ENCODE data around the gene AFG3L2. TPM values are rescaled to one million over a fixed set of nuclear protein-coding genes. Genes with fewer than 3 reads are reported as not detected.

Gene AFG3L2
- total and polyA plus RNA-seq, 2 of the 13 experiments (the other 11 are each of a cell fraction or from before 2014, with no cell fraction given) = 28.6 to 86.9 TPM

DNA sequence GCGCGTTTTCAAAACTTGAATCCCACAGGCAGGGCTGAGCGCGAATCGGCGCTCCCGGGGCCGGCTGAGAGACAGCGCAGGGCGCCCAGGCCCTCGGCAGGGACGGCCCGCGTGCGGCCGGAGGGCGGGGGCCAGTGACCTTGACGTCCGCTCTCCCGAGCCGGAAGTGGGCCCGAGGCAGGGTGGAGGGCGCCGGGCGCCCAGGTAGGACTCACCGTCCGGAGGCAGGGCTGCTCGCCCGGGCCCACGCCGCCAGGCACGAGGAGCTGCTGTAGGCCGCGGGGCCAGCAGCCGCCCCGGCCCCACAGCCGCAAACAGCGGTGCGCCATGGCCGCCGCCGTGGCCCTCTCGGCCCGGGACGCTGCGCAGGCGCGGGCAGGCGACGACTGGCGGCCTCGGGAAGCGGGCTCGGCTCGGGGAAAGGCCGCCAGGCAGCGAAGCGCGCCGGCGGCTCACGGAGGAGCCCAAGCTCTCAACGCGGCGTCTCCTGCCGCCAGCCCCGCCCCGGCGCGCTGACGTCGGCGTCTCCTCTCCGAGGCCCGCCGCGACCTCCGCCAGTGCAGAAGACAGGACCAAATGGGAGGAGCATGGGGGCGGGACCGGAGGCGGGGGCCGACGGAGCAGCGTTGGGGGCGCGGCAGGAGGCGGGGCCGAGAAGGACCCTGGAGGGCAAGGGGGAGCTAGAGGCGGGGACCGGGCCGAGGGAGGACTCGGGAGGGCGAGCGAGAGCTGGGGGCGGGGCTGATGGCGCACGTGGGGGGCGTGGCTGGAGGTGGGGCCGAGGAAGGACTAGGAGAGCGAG, at the start of gene AFG3L2 (continued):
- TF ChIP-seq, protein P1, sequence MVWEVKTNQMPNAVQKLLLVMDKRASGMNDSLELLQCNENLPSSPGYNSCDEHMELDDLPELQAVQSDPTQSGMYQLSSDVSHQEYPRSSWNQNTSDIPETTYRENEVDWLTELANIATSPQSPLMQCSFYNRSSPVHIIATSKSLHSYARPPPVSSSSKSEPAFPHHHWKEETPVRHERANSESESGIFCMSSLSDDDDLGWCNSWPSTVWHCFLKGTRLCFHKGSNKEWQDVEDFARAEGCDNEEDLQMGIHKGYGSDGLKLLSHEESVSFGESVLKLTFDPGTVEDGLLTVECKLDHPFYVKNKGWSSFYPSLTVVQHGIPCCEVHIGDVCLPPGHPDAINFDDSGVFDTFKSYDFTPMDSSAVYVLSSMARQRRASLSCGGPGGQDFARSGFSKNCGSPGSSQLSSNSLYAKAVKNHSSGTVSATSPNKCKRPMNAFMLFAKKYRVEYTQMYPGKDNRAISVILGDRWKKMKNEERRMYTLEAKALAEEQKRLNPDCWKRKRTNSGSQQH (CRISPR knock-in tag; IDR thresholded peaks at IDR 0.05; ENCODE audit: low read depth) = no peak
- TF ChIP-seq STAG1 (CRISPR knock-in tag; IDR thresholded peaks at IDR 0.05) (no peak), SP2 (CRISPR knock-in tag; IDR thresholded peaks at IDR 0.05) (peak; percentile 6; the same call in 1 of the 2 replicates), NKX3-1 (CRISPR knock-in tag; IDR thresholded peaks at IDR 0.05) (no peak; the same call in none of the 2 replicates), MEIS2 (CRISPR knock-in tag; IDR thresholded peaks at IDR 0.05) (peak; percentile 80; the same call in 1 of the 2 replicates), CBFB (CRISPR knock-in tag; IDR thresholded peaks at IDR 0.05) (no peak), ZNF569 (CRISPR knock-in tag; IDR thresholded peaks at IDR 0.05; ENCODE audit: borderline replicate concordance) (no peak), THYN1 (CRISPR knock-in tag; IDR thresholded peaks at IDR 0.05; ENCODE audit: borderline replicate concordance, low read depth) (no peak), ZFYVE20 (CRISPR knock-in tag; IDR thresholded peaks at IDR 0.05; ENCODE audit: borderline replicate concordance, low read depth) (0 out of 2 replicates have a peak, but pooled peaks have one; percentile 80), MIER2 (CRISPR knock-in tag; IDR thresholded peaks at IDR 0.05) (no peak), CEBPG (CRISPR knock-in tag; IDR thresholded peaks at IDR 0.05) (0 out of 2 replicates have a peak, but pooled peaks have one; percentile 11), ZNF446 (CRISPR knock-in tag; IDR thresholded peaks at IDR 0.05) (no peak; the same call in 1 of the 2 replicates), NR2C2 (CRISPR knock-in tag; IDR thresholded peaks at IDR 0.05; ENCODE audit: borderline replicate concordance) (peak; percentile 80), ZBTB3 (CRISPR knock-in tag; IDR thresholded peaks at IDR 0.05; ENCODE audit: borderline replicate concordance, low read depth) (no peak), ZNF207 (IDR thresholded peaks at IDR 0.05; ENCODE audit: borderline replicate concordance) (no peak), NFYB (CRISPR knock-in tag; IDR thresholded peaks at IDR 0.05) (no peak), ZNF570 (CRISPR knock-in tag; IDR thresholded peaks at IDR 0.05; ENCODE audit: borderline replicate concordance) (no peak)
- TF ChIP-seq, protein P2, sequence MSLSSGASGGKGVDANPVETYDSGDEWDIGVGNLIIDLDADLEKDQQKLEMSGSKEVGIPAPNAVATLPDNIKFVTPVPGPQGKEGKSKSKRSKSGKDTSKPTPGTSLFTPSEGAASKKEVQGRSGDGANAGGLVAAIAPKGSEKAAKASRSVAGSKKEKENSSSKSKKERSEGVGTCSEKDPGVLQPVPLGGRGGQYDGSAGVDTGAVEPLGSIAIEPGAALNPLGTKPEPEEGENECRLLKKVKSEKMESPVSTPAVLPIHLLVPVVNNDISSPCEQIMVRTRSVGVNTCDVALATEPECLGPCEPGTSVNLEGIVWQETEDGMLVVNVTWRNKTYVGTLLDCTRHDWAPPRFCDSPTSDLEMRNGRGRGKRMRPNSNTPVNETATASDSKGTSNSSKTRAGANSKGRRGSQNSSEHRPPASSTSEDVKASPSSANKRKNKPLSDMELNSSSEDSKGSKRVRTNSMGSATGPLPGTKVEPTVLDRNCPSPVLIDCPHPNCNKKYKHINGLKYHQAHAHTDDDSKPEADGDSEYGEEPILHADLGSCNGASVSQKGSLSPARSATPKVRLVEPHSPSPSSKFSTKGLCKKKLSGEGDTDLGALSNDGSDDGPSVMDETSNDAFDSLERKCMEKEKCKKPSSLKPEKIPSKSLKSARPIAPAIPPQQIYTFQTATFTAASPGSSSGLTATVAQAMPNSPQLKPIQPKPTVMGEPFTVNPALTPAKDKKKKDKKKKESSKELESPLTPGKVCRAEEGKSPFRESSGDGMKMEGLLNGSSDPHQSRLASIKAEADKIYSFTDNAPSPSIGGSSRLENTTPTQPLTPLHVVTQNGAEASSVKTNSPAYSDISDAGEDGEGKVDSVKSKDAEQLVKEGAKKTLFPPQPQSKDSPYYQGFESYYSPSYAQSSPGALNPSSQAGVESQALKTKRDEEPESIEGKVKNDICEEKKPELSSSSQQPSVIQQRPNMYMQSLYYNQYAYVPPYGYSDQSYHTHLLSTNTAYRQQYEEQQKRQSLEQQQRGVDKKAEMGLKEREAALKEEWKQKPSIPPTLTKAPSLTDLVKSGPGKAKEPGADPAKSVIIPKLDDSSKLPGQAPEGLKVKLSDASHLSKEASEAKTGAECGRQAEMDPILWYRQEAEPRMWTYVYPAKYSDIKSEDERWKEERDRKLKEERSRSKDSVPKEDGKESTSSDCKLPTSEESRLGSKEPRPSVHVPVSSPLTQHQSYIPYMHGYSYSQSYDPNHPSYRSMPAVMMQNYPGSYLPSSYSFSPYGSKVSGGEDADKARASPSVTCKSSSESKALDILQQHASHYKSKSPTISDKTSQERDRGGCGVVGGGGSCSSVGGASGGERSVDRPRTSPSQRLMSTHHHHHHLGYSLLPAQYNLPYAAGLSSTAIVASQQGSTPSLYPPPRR (CRISPR knock-in tag; IDR thresholded peaks at IDR 0.05; ENCODE audit: borderline replicate concordance) = no peak; the same call in 1 of the 2 replicates
- TF ChIP-seq, protein P3, sequence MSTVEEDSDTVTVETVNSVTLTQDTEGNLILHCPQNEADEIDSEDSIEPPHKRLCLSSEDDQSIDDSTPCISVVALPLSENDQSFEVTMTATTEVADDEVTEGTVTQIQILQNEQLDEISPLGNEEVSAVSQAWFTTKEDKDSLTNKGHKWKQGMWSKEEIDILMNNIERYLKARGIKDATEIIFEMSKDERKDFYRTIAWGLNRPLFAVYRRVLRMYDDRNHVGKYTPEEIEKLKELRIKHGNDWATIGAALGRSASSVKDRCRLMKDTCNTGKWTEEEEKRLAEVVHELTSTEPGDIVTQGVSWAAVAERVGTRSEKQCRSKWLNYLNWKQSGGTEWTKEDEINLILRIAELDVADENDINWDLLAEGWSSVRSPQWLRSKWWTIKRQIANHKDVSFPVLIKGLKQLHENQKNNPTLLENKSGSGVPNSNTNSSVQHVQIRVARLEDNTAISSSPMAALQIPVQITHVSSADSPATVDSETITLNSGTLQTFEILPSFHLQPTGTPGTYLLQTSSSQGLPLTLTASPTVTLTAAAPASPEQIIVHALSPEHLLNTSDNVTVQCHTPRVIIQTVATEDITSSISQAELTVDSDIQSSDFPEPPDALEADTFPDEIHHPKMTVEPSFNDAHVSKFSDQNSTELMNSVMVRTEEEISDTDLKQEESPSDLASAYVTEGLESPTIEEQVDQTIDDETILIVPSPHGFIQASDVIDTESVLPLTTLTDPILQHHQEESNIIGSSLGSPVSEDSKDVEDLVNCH (CRISPR knock-in tag; IDR thresholded peaks at IDR 0.05) = no peak
- TF ChIP-seq, protein P4, sequence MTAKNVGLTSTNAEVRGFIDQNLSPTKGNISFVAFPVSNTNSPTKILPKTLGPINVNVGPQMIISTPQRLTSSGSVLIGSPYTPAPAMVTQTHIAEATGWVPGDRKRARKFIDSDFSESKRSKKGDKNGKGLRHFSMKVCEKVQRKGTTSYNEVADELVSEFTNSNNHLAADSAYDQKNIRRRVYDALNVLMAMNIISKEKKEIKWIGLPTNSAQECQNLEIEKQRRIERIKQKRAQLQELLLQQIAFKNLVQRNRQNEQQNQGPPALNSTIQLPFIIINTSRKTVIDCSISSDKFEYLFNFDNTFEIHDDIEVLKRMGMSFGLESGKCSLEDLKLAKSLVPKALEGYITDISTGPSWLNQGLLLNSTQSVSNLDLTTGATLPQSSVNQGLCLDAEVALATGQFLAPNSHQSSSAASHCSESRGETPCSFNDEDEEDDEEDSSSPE (CRISPR knock-in tag; IDR thresholded peaks at IDR 0.05) = peak; percentile 0; the same call in 1 of the 2 replicates

Measured in HepG2 (cell line).